H1 (cell line): ENCODE data around the gene CCDC174. TPM values are rescaled to one million over a fixed set of nuclear protein-coding genes. Genes with fewer than 3 reads are reported as not detected.
A peak's percentile ranks its signal among the peaks of the same experiment; 100 is the strongest.

Source experiments
- CTCF ChIA-PET: fragments of 300-600 bp; sonication (Branson Sonifier 250); formaldehyde crosslinking; loops from one replicate; lab custom pipeline; 2021; ENCODE audit not compliant: partially characterized antibody; lab: Charles Lee
- POLR2A ChIA-PET: fragments of 300-600 bp; sonication (Branson Sonifier 250); formaldehyde crosslinking; loops from one replicate; lab custom pipeline; 2021; ENCODE audit warnings: inconsistent platforms; ENCODE audit not compliant: partially characterized antibody; lab: Charles Lee
- DNase-seq, 2 experiments: peaks; one replicate each; pipeline versions ENCODE4 v3.0.0 to v3.0.0-alpha.2; 2010 to 2022; ENCODE audit warnings: low spot score in 2 of 2, low read depth in 1 of 2, mixed read lengths in 1 of 2
- FAIRE-seq: peaks from 2 replicates; lab custom pipeline; 2011; peaks lifted over from hg19 to GRCh38; lab: Jason Lieb, UNC
- H2AFZ ChIP-seq: 2 replicates; pipeline ENCODE4 v1.8.1; 2012; ENCODE audit warnings: low read length, inconsistent platforms
- H2AK5ac ChIP-seq: 2 replicates; pipeline ENCODE4 v1.6.1; 2013; ENCODE audit warnings: low read depth, low read length
- H2BK120ac ChIP-seq: replicated peaks from 2 replicates; pipeline ENCODE3; 2013; ENCODE audit warnings: low read depth, low read length, inconsistent platforms
- H2BK12ac ChIP-seq: 2 replicates; pipeline ENCODE4 v1.6.1; 2013; ENCODE audit warnings: low read depth, low read length
- H2BK15ac ChIP-seq: 2 replicates; pipeline ENCODE4 v1.6.1; 2013; ENCODE audit warnings: low read length
- H2BK20ac ChIP-seq: 2 replicates; pipeline ENCODE4 v1.6.1; 2013; ENCODE audit warnings: low read length
- H2BK5ac ChIP-seq: 2 replicates; pipeline ENCODE4 v1.6.1; 2013; ENCODE audit warnings: low read depth, low read length
- H3K14ac ChIP-seq: 2 replicates; pipeline ENCODE4 v1.6.1; 2013; ENCODE audit warnings: inconsistent platforms; ENCODE audit not compliant: insufficient read length
- H3K18ac ChIP-seq: 2 replicates; pipeline ENCODE4 v1.6.1; 2013; ENCODE audit warnings: low read length; ENCODE audit errors: extremely low read depth
- H3K23ac ChIP-seq: 2 replicates; pipeline ENCODE4 v1.6.1; 2013; ENCODE audit warnings: inconsistent platforms; ENCODE audit not compliant: insufficient read length
- H3K23me2 ChIP-seq: 2 replicates; pipeline ENCODE4 v1.6.1; 2013; ENCODE audit warnings: low read depth, low read length
- H3K27ac ChIP-seq: 2 replicates; pipeline ENCODE4 v1.6.1; 2011; ENCODE audit warnings: low read depth, low read length, inconsistent platforms
- H3K27me3 ChIP-seq, 4 experiments: replicated peaks in 1 of 4; 1 replicate in 1 of 4; 2 replicates in 3 of 4; pipeline versions ENCODE4 v1.6.1 to v1.8.1; 2011 to 2013; ENCODE audit warnings: low read length in 3 of 4, mild to moderate bottlenecking in 3 of 4, inconsistent platforms in 2 of 4, mixed read lengths in 2 of 4, moderate library complexity in 1 of 4; ENCODE audit not compliant: control insufficient read depth in 3 of 4, insufficient read depth in 3 of 4; ENCODE audit errors: extremely low read depth in 1 of 4
- H3K36me3 ChIP-seq, 4 experiments: 2 replicates each; pipeline versions ENCODE4 v1.6.1 to v1.8.1; 2011 to 2013; ENCODE audit warnings: mild to moderate bottlenecking in 4 of 4, low read length in 3 of 4, moderate library complexity in 2 of 4, control low read depth in 1 of 4, inconsistent platforms in 1 of 4; ENCODE audit not compliant: insufficient read depth in 4 of 4, control insufficient read depth in 2 of 4
- H3K4ac ChIP-seq: replicated peaks from 2 replicates; pipeline ENCODE3; 2013; ENCODE audit warnings: low read length, low read depth, mixed read lengths, inconsistent platforms; ENCODE audit not compliant: insufficient read length
- H3K4me1 ChIP-seq, 4 experiments: replicated peaks in 1 of 4; 1 replicate in 1 of 4; 2 replicates in 3 of 4; pipeline versions ENCODE4 v1.6.1 to v1.8.1; 2011 to 2013; ENCODE audit warnings: low read length in 3 of 4, inconsistent platforms in 2 of 4, mixed read lengths in 1 of 4; ENCODE audit not compliant: insufficient read depth in 4 of 4, control insufficient read depth in 3 of 4
- H3K4me2 ChIP-seq, 2 experiments: 2 replicates each; pipeline versions ENCODE4 v1.6.1 to v1.8.1; 2011 to 2013; ENCODE audit warnings: low read depth in 2 of 2, low read length in 2 of 2, control low read depth in 1 of 2, inconsistent platforms in 1 of 2, mild to moderate bottlenecking in 1 of 2; ENCODE audit not compliant: insufficient read depth in 1 of 2
- H3K4me3 ChIP-seq, 4 experiments: fragments of 200-600, 300-600 bp in 1 of 4; sonication (generic), shearing (Covaris generic), sonication (Bioruptor Twin) in 1 of 4; 2 replicates each; pipeline versions ENCODE4 v1.5.1 to v1.8.1; 2011 to 2016; ENCODE audit warnings: low read length in 4 of 4, low read depth in 3 of 4, control low read depth in 2 of 4, inconsistent platforms in 2 of 4, mild to moderate bottlenecking in 2 of 4, mixed read lengths in 1 of 4, moderate library complexity in 1 of 4; ENCODE audit not compliant: insufficient read depth in 2 of 4; ENCODE audit errors: extremely low read depth in 1 of 4
- H3K56ac ChIP-seq: replicated peaks from 2 replicates; pipeline ENCODE3; 2013; ENCODE audit warnings: low read depth, mild to moderate bottlenecking, mixed read lengths, low read length, inconsistent platforms; ENCODE audit not compliant: insufficient read length
- H3K79me1 ChIP-seq: 2 replicates; pipeline ENCODE4 v1.6.1; 2013; ENCODE audit warnings: low read depth, low read length, control low read depth
- H3K79me2 ChIP-seq, 2 experiments: 2 replicates each; pipeline versions ENCODE4 v1.6.1 to v1.8.1; 2012 to 2013; ENCODE audit warnings: low read length in 2 of 2, mild to moderate bottlenecking in 2 of 2, inconsistent platforms in 1 of 2; ENCODE audit not compliant: insufficient read depth in 2 of 2, control insufficient read depth in 1 of 2
- H3K9ac ChIP-seq, 4 experiments: replicated peaks in 1 of 4; 1 replicate in 1 of 4; 2 replicates in 3 of 4; pipeline versions ENCODE4 v1.6.1 to v1.8.1; 2011 to 2013; ENCODE audit warnings: low read depth in 3 of 4, low read length in 3 of 4, control low read depth in 2 of 4, mild to moderate bottlenecking in 2 of 4, moderate library complexity in 2 of 4, inconsistent platforms in 1 of 4; ENCODE audit errors: extremely low read depth in 1 of 4
- H3K9me3 ChIP-seq, 2 experiments: 2 replicates each; pipeline versions ENCODE4 v1.6.1 to v1.8.1; 2012 to 2013; ENCODE audit warnings: mild to moderate bottlenecking in 2 of 2, moderate library complexity in 2 of 2, control low read depth in 1 of 2, inconsistent platforms in 1 of 2, low read depth in 1 of 2, low read length in 1 of 2, mixed read lengths in 1 of 2; ENCODE audit not compliant: insufficient read depth in 2 of 2
- H4K20me1 ChIP-seq, 2 experiments: replicated peaks in 1 of 2; 2 replicates each; pipeline versions ENCODE3 to v1.8.1; 2011 to 2013; ENCODE audit warnings: inconsistent platforms in 2 of 2, low read length in 2 of 2, mild to moderate bottlenecking in 1 of 2; ENCODE audit not compliant: insufficient read depth in 2 of 2, control insufficient read depth in 1 of 2
- H4K5ac ChIP-seq: 2 replicates; pipeline ENCODE4 v1.6.1; 2013; ENCODE audit warnings: low read length, low read depth, mixed read lengths, inconsistent platforms; ENCODE audit not compliant: insufficient read length
- H4K8ac ChIP-seq: 2 replicates; pipeline ENCODE4 v1.8.0; 2013; ENCODE audit warnings: mild to moderate bottlenecking, moderate library complexity, low read length, inconsistent platforms; ENCODE audit not compliant: insufficient read depth; ENCODE audit errors: extremely low read depth
- H4K91ac ChIP-seq: replicated peaks from 2 replicates; pipeline ENCODE3; 2013; ENCODE audit warnings: low read length, mixed read lengths, inconsistent platforms; ENCODE audit not compliant: insufficient read length
- BRCA1 ChIP-seq: IDR thresholded peaks from 2 replicates; pipeline ENCODE4 v1.6.1; 2012; ENCODE audit warnings: low read depth, low read length, improper control_type of control experiment
- KDM1A ChIP-seq: fragments of 200-600, 300-600 bp; sonication (generic); IDR thresholded peaks from 2 replicates; pipeline ENCODE4 v1.7.1; 2016; ENCODE audit warnings: mild to moderate bottlenecking, low read length, borderline replicate concordance
- WGBS, 2 experiments: shearing (Covaris generic) in 1 of 2; methylation state at CpG; one replicate each; pipeline versions ENCODE4 v1.1.6 to v1.1.7; 2013 to 2015; ENCODE audit warnings: low lambda C conversion rate in 2 of 2, mixed read lengths in 2 of 2, inconsistent platforms in 1 of 2, low coverage in 1 of 2, missing lambda C conversion rate in 1 of 2; ENCODE audit not compliant: insufficient replicate concordance in 2 of 2, insufficient coverage in 1 of 2, insufficient read length in 1 of 2; ENCODE audit errors: extremely low coverage in 1 of 2, missing lambda C conversion rate in 1 of 2; 5-methylcytosine and 5-hydroxymethylcytosine counted together
- polyA plus RNA-seq, 7 experiments: library from polyadenylated mRNA; depleted of rRNA in 3 of 7; stranded (reverse) in 5 of 7; unstranded in 2 of 7; fragments of >200 nt in 5 of 7; fragments of 200-250 nt in 2 of 7; gene quantifications; 1 replicate in 5 of 7; 2 replicates in 1 of 7; 4 replicates in 1 of 7; pipeline versions ENCODE4 v1.2.1 to v1.2.3, GENCODE V29; 2011 to 2013; ENCODE audit warnings: missing spikeins in 2 of 7, mixed read lengths in 2 of 7
- total RNA-seq: library from RNA; stranded (reverse); fragmentation: NEBNext Ultra II Directional; extraction: Animal tissue kit (Norgen Biotek cat#: 25700); gene quantifications from 2 replicates; pipeline ENCODE4 v1.2.1, GENCODE V29; 2021

CCDC174 gene
- total and polyA plus RNA-seq, 2 of the 8 experiments (the other 6 are each of a cell fraction or from before 2014, with no cell fraction given) = 3.5 to 11.9 TPM

- Histone ChIP-seq H4K91ac (no peak overlapping the region), H3K79me2 (no peaks in the 10 kb centered on the region), H2AK5ac (no peak overlapping the region), H2BK5ac (no peak overlapping the region), H3K27ac (no peak overlapping the region), H3K4ac (no peak overlapping the region), H2BK15ac (no peak overlapping the region), H4K20me1 (no peaks in the 10 kb centered on the region), H3K9me3 (no peaks in the 10 kb centered on the region), H3K9ac (no peak overlapping the region), H3K14ac (no peak overlapping the region), H4K8ac (no peak overlapping the region), H3K4me1 (peaks cover 0 to 4% (median 0%) of the 10 kb centered on the region in 4 experiments; a peak in 3 of 7 replicates), H3K23me2 (no peaks in the 10 kb centered on the region; the same call in 1 of the 2 replicates), H2BK20ac (no peak overlapping the region)
- FAIRE-seq = no peak
- DNase-seq = no peak
- peak; percentile 45; the same call in 1 of the 2 replicates for TF ChIP-seq KDM1A
- no peak for TF ChIP-seq BRCA1
- TF ChIP-seq, all 59 proteins: peak for 1
- Histone ChIP-seq H3K18ac (no peak overlapping the region), H3K27me3 (no peaks in the 10 kb centered on the region), H2BK120ac (no peak overlapping the region), H4K5ac (no peak overlapping the region), H2BK12ac (no peak overlapping the region), H3K36me3 (no peaks in the 10 kb centered on the region), H2AFZ (no peak overlapping the region), H3K4me2 (no peak overlapping the region), H3K56ac (no peak overlapping the region), H3K4me3 (no peak overlapping the region), H3K79me1 (no peaks in the 10 kb centered on the region), H3K23ac (no peak overlapping the region)
- WGBS, 2 experiments = 86% methylated on average over 4 of the region's 4 CpGs; no CpG with 5 or more reads in 1 of the 2 experiments
- ChIA-PET POLR2A (interaction anchor here (0.6 to 1.2 kb wide), 2 partner anchors 16 to 43 kb away, joined by 3 read pairs; no protein-coding TSS in a partner anchor), CTCF (interaction anchor here (0.8 to 6.2 kb wide), 4 partner anchors 9 to 153 kb away, joined by 3 to 25 read pairs (median 11); no protein-coding TSS in a partner anchor)
Observed at GRCh38 chr3:14621093-14621492, 30.5 kb upstream of the CCDC174 start.
